CD8-positive, alpha-beta memory T cell (primary cell): ENCODE measurements around the gene PAAF1. TPM values are rescaled to one million over a fixed set of nuclear protein-coding genes. Genes with fewer than 3 reads are reported as not detected.
"Not testable (repeated sequence)": the region's sequence is repeated elsewhere in the genome, so short reads cannot be mapped to it uniquely, and the experiment has no call there.

Source experiments
- CTCF ChIA-PET: fragments of 350-600 bp; sonication (Branson Sonifier 250); formaldehyde crosslinking; loops from one replicate; lab custom pipeline; 2021; ENCODE audit warnings: antibody characterized with exemption; lab: Charles Lee
- POLR2A ChIA-PET: fragments of 350-600 bp; sonication (Branson Sonifier 250); formaldehyde crosslinking; loops from one replicate; lab custom pipeline; 2021; ENCODE audit warnings: antibody characterized with exemption; lab: Charles Lee
- DNase-seq, 5 donors: peaks; one replicate each; pipeline versions ENCODE4 v3.0.0 to v3.0.0-alpha.2; 2020 to 2022; ENCODE audit warnings: mixed read lengths in 1 of 5
- H3K27ac ChIP-seq: one replicate; pipeline ENCODE4 v1.7.0; 2013; ENCODE audit warnings: low read depth, mild to moderate bottlenecking, low read length, moderate library complexity
- H3K27me3 ChIP-seq: 2 replicates; pipeline ENCODE4 v1.7.0; 2013; ENCODE audit warnings: low read length, mild to moderate bottlenecking; ENCODE audit not compliant: insufficient read depth, poor library complexity, severe bottlenecking
- H3K36me3 ChIP-seq: 2 replicates; pipeline ENCODE4 v1.7.0; 2013; ENCODE audit warnings: mild to moderate bottlenecking, low read length, moderate library complexity; ENCODE audit not compliant: insufficient read depth
- H3K4me1 ChIP-seq: 2 replicates; pipeline ENCODE4 v1.7.0; 2013; ENCODE audit warnings: mild to moderate bottlenecking, low read length, moderate library complexity; ENCODE audit not compliant: insufficient read depth
- H3K4me3 ChIP-seq: 2 replicates; pipeline ENCODE4 v1.7.0; 2013; ENCODE audit warnings: mild to moderate bottlenecking, low read length
- H3K9me3 ChIP-seq: 2 replicates; pipeline ENCODE4 v1.7.0; 2013; ENCODE audit warnings: mild to moderate bottlenecking, low read length
- H3K27ac Mint-ChIP-seq, 8 donors: one replicate each; pipeline ENCODE4 v1.8.0; 2020 to 2021; ENCODE audit warnings: mixed read lengths in 8 of 8, mild to moderate bottlenecking in 6 of 8, inconsistent platforms in 3 of 8, moderate library complexity in 3 of 8
- H3K27me3 Mint-ChIP-seq, 2 donors: one replicate each; pipeline ENCODE4 v1.8.0; 2020 to 2021; ENCODE audit warnings: mixed read lengths in 2 of 2, mild to moderate bottlenecking in 1 of 2, moderate library complexity in 1 of 2
- H3K36me3 Mint-ChIP-seq, 3 donors: one replicate each; pipeline ENCODE4 v1.8.0; 2020 to 2021; ENCODE audit warnings: mixed read lengths in 3 of 3, inconsistent platforms in 1 of 3, mild to moderate bottlenecking in 1 of 3
- H3K4me1 Mint-ChIP-seq, 3 donors: one replicate each; pipeline ENCODE4 v1.8.0; 2020 to 2021; ENCODE audit warnings: mixed read lengths in 3 of 3, inconsistent platforms in 1 of 3, mild to moderate bottlenecking in 1 of 3
- H3K4me3 Mint-ChIP-seq, 7 donors: one replicate each; pipeline ENCODE4 v1.8.0; 2020 to 2021; ENCODE audit warnings: mixed read lengths in 7 of 7, mild to moderate bottlenecking in 6 of 7, moderate library complexity in 4 of 7, inconsistent platforms in 2 of 7
- H3K9me3 Mint-ChIP-seq, 5 donors: one replicate each; pipeline ENCODE4 v1.8.0; 2020 to 2022; ENCODE audit warnings: mixed read lengths in 5 of 5, mild to moderate bottlenecking in 3 of 5, moderate library complexity in 2 of 5, inconsistent platforms in 1 of 5
- polyA plus RNA-seq: library from polyadenylated mRNA; unstranded; fragments of 300-500 nt; fragmentation: Illumina TruSeq; gene quantifications from one replicate; pipeline ENCODE4 v1.2.3, GENCODE V29; 2021
- total RNA-seq, 2 experiments: library from RNA; stranded (reverse); gene quantifications; one replicate each; pipeline ENCODE4 v1.2.3, GENCODE V29; 2021

The PAAF1 gene
- total and polyA plus RNA-seq, 3 experiments from 2014 or later = 18.9 to 29.5 (median 27.1) TPM

- Histone ChIP-seq H3K27me3 (no peaks in the 10 kb centered on the region), H3K27ac (no peak overlapping the region), H3K36me3 (peaks cover 42% of the 10 kb centered on the region), H3K9me3 (no peaks in the 10 kb centered on the region), H3K4me3 (no peak overlapping the region), H3K4me1 (no peaks in the 10 kb centered on the region)
- no peak for DNase-seq
- Mint-ChIP-seq H3K9me3 (no peaks in the 10 kb centered on the region), H3K27me3 (no peaks in the 10 kb centered on the region), H3K4me3 (peak overlapping the region in 1 of 7 donors; percentile 32), H3K27ac (no peak overlapping the region), H3K36me3 (peaks cover 10 to 88% (median 31%) of the 10 kb centered on the region in 3 donors), H3K4me1 (no peaks in the 10 kb centered on the region)
- ChIA-PET CTCF (no interaction called here), POLR2A (no interaction called here)
Measured at GRCh38 chr11:73914284-73914683, 37.5 kb downstream of the PAAF1 start.

GRCh38 chr11:73916435-73916834 lies 39.6 kb downstream of the PAAF1 start:
- peak overlapping the region in 1 of 8 donors; percentile 66 for H3K27ac Mint-ChIP-seq
- no peaks in the 10 kb centered on the region for H3K27me3 Mint-ChIP-seq

GRCh38 chr11:73921180-73921579 lies 44.4 kb downstream of the PAAF1 start:
- H3K9me3 Mint-ChIP-seq = no peaks in the 10 kb centered on the region
- Histone ChIP-seq H3K4me3 (no peak overlapping the region), H3K27ac (no peak overlapping the region), H3K36me3 (peaks cover 20% of the 10 kb centered on the region), H3K4me1 (no peaks in the 10 kb centered on the region), H3K27me3 (no peaks in the 10 kb centered on the region), H3K9me3 (no peaks in the 10 kb centered on the region)
- H3K36me3 Mint-ChIP-seq = peaks cover 8 to 77% (median 24%) of the 10 kb centered on the region in 3 donors
- no peaks in the 10 kb centered on the region for H3K27me3 Mint-ChIP-seq
- no peak overlapping the region for H3K4me3 Mint-ChIP-seq
- CTCF ChIA-PET = no interaction called here
- POLR2A ChIA-PET = no interaction called here
- H3K4me1 Mint-ChIP-seq = no peaks in the 10 kb centered on the region
- no peak for DNase-seq
- peak overlapping the region in 3 of 8 donors; percentile 45 to 75 (median 47) for H3K27ac Mint-ChIP-seq

More at GRCh38 chr11:73916435-73916834, 39.6 kb downstream of the PAAF1 start:
- peaks cover 8 to 86% (median 30%) of the 10 kb centered on the region in 3 donors for H3K36me3 Mint-ChIP-seq
- H3K27me3 ChIP-seq = no peaks in the 10 kb centered on the region
- H3K9me3 ChIP-seq = no peaks in the 10 kb centered on the region
- peaks cover 39% of the 10 kb centered on the region for H3K36me3 ChIP-seq
- H3K4me1 ChIP-seq = no peaks in the 10 kb centered on the region
- no peak overlapping the region for H3K27ac ChIP-seq
- CTCF ChIA-PET = interaction anchor here (1.2 kb wide), 1 partner anchor 11 kb away, joined by 3 read pairs; no protein-coding TSS in a partner anchor
- POLR2A ChIA-PET = interaction anchor here (0.7 kb wide), 1 partner anchor 137 kb away, joined by 4 read pairs; no protein-coding TSS in a partner anchor
- H3K4me3 ChIP-seq = no peak overlapping the region
- H3K4me1 Mint-ChIP-seq = no peaks in the 10 kb centered on the region
- H3K9me3 Mint-ChIP-seq = no peaks in the 10 kb centered on the region
- no peak for DNase-seq
- no peak overlapping the region for H3K4me3 Mint-ChIP-seq

- H3K9me3 ChIP-seq = no peaks in the 10 kb centered on the region
- Mint-ChIP-seq H3K27me3 (no peaks in the 10 kb centered on the region), H3K27ac (peak overlapping the region in 3 of 8 donors; percentile 23 to 55 (median 41)), H3K36me3 (peaks cover 0 to 79% (median 19%) of the 10 kb centered on the region in 3 donors), H3K4me1 (no peaks in the 10 kb centered on the region), H3K4me3 (no peak overlapping the region), H3K9me3 (no peaks in the 10 kb centered on the region)
- H3K4me1 ChIP-seq = no peaks in the 10 kb centered on the region
- no peaks in the 10 kb centered on the region for H3K27me3 ChIP-seq
- CTCF ChIA-PET = interaction anchor here (0.7 kb wide), 1 partner anchor 326 kb away, joined by 3 read pairs; no protein-coding TSS in a partner anchor
- no peak for DNase-seq
- H3K4me3 ChIP-seq = no peak overlapping the region
- H3K27ac ChIP-seq = no peak overlapping the region
- POLR2A ChIA-PET = interaction anchor here (0.5 kb wide), 1 partner anchor 14 kb away, joined by 6 read pairs; no protein-coding TSS in a partner anchor
- H3K36me3 ChIP-seq = peaks cover 18% of the 10 kb centered on the region
Measured at GRCh38 chr11:73929388-73929787, 52.6 kb downstream of the PAAF1 start.

- no peaks in the 10 kb centered on the region for H3K4me1 ChIP-seq
- H3K9me3 Mint-ChIP-seq = no peaks in the 10 kb centered on the region
- peaks cover 0 to 68% (median 17%) of the 10 kb centered on the region in 3 donors for H3K36me3 Mint-ChIP-seq
- DNase-seq = peak in 1 of 5 donors; percentile 3
- POLR2A ChIA-PET = no interaction called here
- no peak overlapping the region for H3K4me3 Mint-ChIP-seq
- no peaks in the 10 kb centered on the region for H3K9me3 ChIP-seq
- H3K4me1 Mint-ChIP-seq = no peaks in the 10 kb centered on the region
- no peaks in the 10 kb centered on the region for H3K27me3 ChIP-seq
- peaks cover 18% of the 10 kb centered on the region for H3K36me3 ChIP-seq
- H3K27ac ChIP-seq = no peak overlapping the region
- CTCF ChIA-PET = interaction anchor here (1.5 kb wide), 1 partner anchor 306 kb away, joined by 7 read pairs; no protein-coding TSS in a partner anchor
- no peaks in the 10 kb centered on the region for H3K27me3 Mint-ChIP-seq
- H3K4me3 ChIP-seq = no peak overlapping the region
- H3K27ac Mint-ChIP-seq = peak overlapping the region in 1 of 8 donors; percentile 52
Measured at GRCh38 chr11:73931039-73931645, 54.3 kb downstream of the PAAF1 start.

GRCh38 chr11:73931951-73932350 lies 55.2 kb downstream of the PAAF1 start:
- H3K27ac Mint-ChIP-seq = no peak overlapping the region
- POLR2A ChIA-PET = no interaction called here

GRCh38 chr11:73932781-73933180 lies 56.0 kb downstream of the PAAF1 start:
- Histone ChIP-seq H3K36me3 (peaks cover 6% of the 10 kb centered on the region), H3K4me3 (no peak overlapping the region), H3K4me1 (no peaks in the 10 kb centered on the region), H3K9me3 (no peaks in the 10 kb centered on the region), H3K27me3 (no peaks in the 10 kb centered on the region), H3K27ac (no peak overlapping the region)
- H3K27me3 Mint-ChIP-seq = no peaks in the 10 kb centered on the region
- DNase-seq = no peak
- H3K4me1 Mint-ChIP-seq = no peaks in the 10 kb centered on the region
- CTCF ChIA-PET = interaction anchor here (1.1 kb wide), 1 partner anchor 550 kb away, joined by 3 read pairs; no protein-coding TSS in a partner anchor
- H3K27ac Mint-ChIP-seq = peak overlapping the region in 1 of 8 donors; percentile 68
- peaks cover 0 to 52% (median 13%) of the 10 kb centered on the region in 3 donors for H3K36me3 Mint-ChIP-seq
- H3K4me3 Mint-ChIP-seq = no peak overlapping the region
- no peaks in the 10 kb centered on the region for H3K9me3 Mint-ChIP-seq
- POLR2A ChIA-PET = no interaction called here

More at GRCh38 chr11:73931951-73932350, 55.2 kb downstream of the PAAF1 start:
- Mint-ChIP-seq H3K4me3 (no peak overlapping the region), H3K4me1 (no peaks in the 10 kb centered on the region), H3K36me3 (peaks cover 0 to 60% (median 17%) of the 10 kb centered on the region in 3 donors), H3K9me3 (no peaks in the 10 kb centered on the region), H3K27me3 (no peaks in the 10 kb centered on the region)
- CTCF ChIA-PET = interaction anchor here (1.1 to 1.5 kb wide), 2 partner anchors 307 to 549 kb away, joined by 3 to 7 read pairs; no protein-coding TSS in a partner anchor
- H3K9me3 ChIP-seq = no peaks in the 10 kb centered on the region
- H3K36me3 ChIP-seq = peaks cover 14% of the 10 kb centered on the region
- H3K27ac ChIP-seq = no peak overlapping the region
- DNase-seq = no peak
- H3K4me3 ChIP-seq = no peak overlapping the region
- no peaks in the 10 kb centered on the region for H3K4me1 ChIP-seq
- H3K27me3 ChIP-seq = no peaks in the 10 kb centered on the region

GRCh38 chr11:73936047-73936446 lies 59.2 kb downstream of the PAAF1 start:
- H3K27ac Mint-ChIP-seq, POLR2A ChIA-PET, CTCF ChIA-PET, H3K9me3 Mint-ChIP-seq, H3K27me3 ChIP-seq, H3K4me1 ChIP-seq, H3K4me3 Mint-ChIP-seq, H3K27ac ChIP-seq, H3K36me3 ChIP-seq, DNase-seq, H3K4me1 Mint-ChIP-seq, H3K27me3 Mint-ChIP-seq, H3K4me3 ChIP-seq, H3K9me3 ChIP-seq: not testable (repeated sequence)
- peaks cover 0 to 30% (median 8%) of the 10 kb centered on the region in 3 donors for H3K36me3 Mint-ChIP-seq
